Hepatic stellate cell (primary cell): ENCODE measurements around the gene LHFPL2.
A peak's percentile ranks its signal among the peaks of the same experiment; 100 is the strongest.

ENCODE experiments used
- DNase-seq: peaks from one replicate; pipeline ENCODE4 v3.0.0; 2011; ENCODE audit warnings: low spot score

Gene LHFPL2

GRCh38 chr5:78567617-78568016, 81.0 kb downstream of the LHFPL2 start:
- no peak for DNase-seq

GRCh38 chr5:78566747-78567425, 81.7 kb downstream of the LHFPL2 start:
- no peak for DNase-seq

- no peak for DNase-seq
Measured at GRCh38 chr5:78565395-78565794, 83.2 kb downstream of the LHFPL2 start.

- DNase-seq, result no peak
Measured at GRCh38 chr5:78563621-78564020, 85.0 kb downstream of the LHFPL2 start.

GRCh38 chr5:78562714-78563330, 85.8 kb downstream of the LHFPL2 start:
- no peak for DNase-seq

GRCh38 chr5:78562001-78562400, 86.6 kb downstream of the LHFPL2 start:
- DNase-seq, result no peak

GRCh38 chr5:78561261-78561660, 87.3 kb downstream of the LHFPL2 start:
- no peak for DNase-seq

- DNase-seq, result no peak
Measured at GRCh38 chr5:78560000-78560855, 88.3 kb downstream of the LHFPL2 start.

- no peak for DNase-seq
Measured at GRCh38 chr5:78557601-78558000, 91.0 kb downstream of the LHFPL2 start.

GRCh38 chr5:78555870-78556269, 92.7 kb downstream of the LHFPL2 start:
- DNase-seq, result no peak

- no peak for DNase-seq
Measured at GRCh38 chr5:78554670-78555069, 93.9 kb downstream of the LHFPL2 start.

- no peak for DNase-seq
Measured at GRCh38 chr5:78553580-78554353, 94.8 kb downstream of the LHFPL2 start.

GRCh38 chr5:78552729-78553342, 95.7 kb downstream of the LHFPL2 start:
- no peak for DNase-seq

- no peak for DNase-seq
Measured at GRCh38 chr5:78550891-78551290, 97.7 kb downstream of the LHFPL2 start.

GRCh38 chr5:78549043-78549442, 99.5 kb downstream of the LHFPL2 start:
- DNase-seq, result no peak

- peak; percentile 82 for DNase-seq
Measured at GRCh38 chr5:78547731-78548615, 100.6 kb downstream of the LHFPL2 start.

GRCh38 chr5:78547183-78547582, 101.4 kb downstream of the LHFPL2 start:
- DNase-seq, result no peak

- no peak for DNase-seq
Measured at GRCh38 chr5:78546276-78546996, 102.1 kb downstream of the LHFPL2 start.

- DNase-seq, result no peak
Measured at GRCh38 chr5:78545406-78545805, 103.2 kb downstream of the LHFPL2 start.

- DNase-seq, result no peak
Measured at GRCh38 chr5:78544561-78545201, 103.9 kb downstream of the LHFPL2 start.
